Endothelial cell of umbilical vein (primary cell): ENCODE measurements around the gene NEDD4L. TPM values are rescaled to one million over a fixed set of nuclear protein-coding genes. Genes with fewer than 3 reads are reported as not detected.

Experiments
- BruUV-seq: library from RNA; stranded (reverse); fragments of 400-500 nt; replicated peaks from 2 replicates; lab custom pipeline; 2021; lab: Mats Ljungman, UMichigan
- CTCF ChIA-PET: fragments of 300-600, 350-600 bp; sonication (Branson Sonifier 250); formaldehyde crosslinking; loops from one replicate; lab custom pipeline; 2021; ENCODE audit warnings: antibody characterized with exemption, inconsistent platforms; lab: Charles Lee
- POLR2A ChIA-PET: fragments of 300-600, 350-600 bp; sonication (Branson Sonifier 250); formaldehyde crosslinking; loops from one replicate; lab custom pipeline; 2021; ENCODE audit warnings: antibody characterized with exemption, inconsistent platforms; lab: Charles Lee
- DNase-seq: peaks from one replicate; pipeline ENCODE4 v3.0.0-alpha.2; 2011; ENCODE audit warnings: low read depth, low spot score
- FAIRE-seq: peaks from 2 replicates; lab custom pipeline; 2011; peaks lifted over from hg19 to GRCh38; lab: Jason Lieb, UNC
- H2AFZ ChIP-seq: 2 replicates; pipeline ENCODE4 v1.6.0; 2012; ENCODE audit warnings: low read depth, low read length, control low read depth, inconsistent platforms
- H3K27ac ChIP-seq: 2 replicates; pipeline ENCODE4 v1.5.1; 2011; ENCODE audit warnings: low read depth, mild to moderate bottlenecking, control low read depth, low read length, moderate library complexity; ENCODE audit not compliant: insufficient read depth
- H3K27me3 ChIP-seq, 2 experiments: 2 replicates each; pipeline versions ENCODE4 v1.6.0 to v1.6.1; 2011; ENCODE audit warnings: low read length in 2 of 2, mixed read lengths in 1 of 2; ENCODE audit not compliant: control insufficient read depth in 2 of 2, insufficient read depth in 2 of 2
- H3K36me3 ChIP-seq, 2 experiments: 2 replicates in 1 of 2; 3 replicates in 1 of 2; pipeline ENCODE4 v1.5.1; 2011; ENCODE audit warnings: low read length in 2 of 2, mild to moderate bottlenecking in 1 of 2, moderate library complexity in 1 of 2; ENCODE audit not compliant: control insufficient read depth in 2 of 2, insufficient read depth in 2 of 2; ENCODE audit errors: extremely low read depth in 1 of 2
- H3K4me1 ChIP-seq: 3 replicates; pipeline ENCODE4 v1.5.1; 2011; ENCODE audit warnings: mild to moderate bottlenecking, low read length; ENCODE audit not compliant: control insufficient read depth, insufficient read depth; ENCODE audit errors: extremely low read depth
- H3K4me2 ChIP-seq: 2 replicates; pipeline ENCODE4 v1.6.1; 2011; ENCODE audit warnings: low read length, control low read depth, mixed read lengths; ENCODE audit not compliant: insufficient read depth
- H3K4me3 ChIP-seq, 3 experiments: fragments of 200-600 bp in 1 of 3; sonication (generic), shearing (Covaris generic) in 1 of 3; replicated peaks in 1 of 3; 2 replicates each; pipeline ENCODE4 v1.5.1; 2011 to 2016; ENCODE audit warnings: control low read depth in 3 of 3, low read length in 3 of 3, mild to moderate bottlenecking in 2 of 3, inconsistent platforms in 1 of 3, low read depth in 1 of 3, moderate library complexity in 1 of 3; ENCODE audit not compliant: insufficient read depth in 1 of 3
- H3K79me2 ChIP-seq: 2 replicates; pipeline ENCODE4 v1.6.0; 2012; ENCODE audit warnings: low read length, inconsistent platforms; ENCODE audit not compliant: control insufficient read depth, insufficient read depth
- H3K9ac ChIP-seq: replicated peaks from 2 replicates; pipeline ENCODE3; 2011; ENCODE audit warnings: low read length, control low read depth; ENCODE audit not compliant: insufficient read depth; ENCODE audit errors: extremely low read depth
- H3K9me1 ChIP-seq: replicated peaks from 3 replicates; pipeline ENCODE4 v1.6.0; 2011; ENCODE audit warnings: mild to moderate bottlenecking, low read length; ENCODE audit not compliant: control insufficient read depth, insufficient read depth; ENCODE audit errors: extremely low read depth
- H3K9me3 ChIP-seq: replicated peaks from 2 replicates; pipeline ENCODE4 v1.5.1; 2012; ENCODE audit warnings: low read length, inconsistent platforms; ENCODE audit not compliant: control insufficient read depth, insufficient read depth
- H4K20me1 ChIP-seq: replicated peaks from 2 replicates; pipeline ENCODE3; 2011; ENCODE audit warnings: mild to moderate bottlenecking, low read length; ENCODE audit not compliant: control insufficient read depth, insufficient read depth; ENCODE audit errors: extremely low read depth
- CTCF ChIP-seq, 2 donors: IDR thresholded peaks; 1 replicate in 1 of 2; 2 replicates in 1 of 2; pipeline ENCODE4 v1.5.1; 2011; ENCODE audit warnings: low read length in 2 of 2, mild to moderate bottlenecking in 2 of 2, moderate library complexity in 2 of 2, control low read depth in 1 of 2, inconsistent platforms in 1 of 2, low read depth in 1 of 2; ENCODE audit not compliant: insufficient read depth in 1 of 2; ENCODE audit errors: extremely low read depth in 1 of 2
- EZH2 ChIP-seq: IDR thresholded peaks from 2 replicates; pipeline ENCODE4 v1.6.1; 2012; ENCODE audit warnings: borderline replicate concordance, low read depth, mild to moderate bottlenecking, moderate library complexity, low read length, inconsistent platforms; ENCODE audit not compliant: severe bottlenecking
- FOS ChIP-seq: IDR thresholded peaks from 2 replicates; pipeline ENCODE4 v1.6.1; 2011; ENCODE audit warnings: mild to moderate bottlenecking, low read length, moderate library complexity, borderline replicate concordance; ENCODE audit not compliant: insufficient read depth
- GATA2 ChIP-seq: IDR thresholded peaks from 2 replicates; pipeline ENCODE4 v1.7.0; 2011; ENCODE audit warnings: low read depth, mild to moderate bottlenecking, moderate library complexity, mixed read lengths, low read length; ENCODE audit not compliant: insufficient read length, insufficient read depth
- JUN ChIP-seq: IDR thresholded peaks from 2 replicates; pipeline ENCODE4 v1.6.1; 2011; ENCODE audit warnings: borderline replicate concordance, low read depth; ENCODE audit not compliant: insufficient read length, insufficient read depth
- MAX ChIP-seq: IDR thresholded peaks from 2 replicates; pipeline ENCODE4 v1.6.1; 2011; ENCODE audit not compliant: insufficient read depth, insufficient read length
- MYC ChIP-seq: IDR thresholded peaks from one replicate; pipeline ENCODE4 v1.6.1; 2011; ENCODE audit warnings: mild to moderate bottlenecking, low read depth, low read length
- POLR2A ChIP-seq: IDR thresholded peaks from 2 replicates; pipeline ENCODE4 v1.6.1; 2012; ENCODE audit warnings: low read depth, mild to moderate bottlenecking, control low read depth, low read length
- POLR2AphosphoS5 ChIP-seq: IDR thresholded peaks from 2 replicates; pipeline ENCODE4 v1.6.1; 2012; ENCODE audit warnings: low read depth, mild to moderate bottlenecking, control low read depth, low read length, moderate library complexity; ENCODE audit not compliant: insufficient read depth
- dilution Hi-C: fragments of 300-500 bp; cut with MboI; formaldehyde crosslinking; loops from one replicate; pipeline ENCODE4 v1.15.0; 2019; ENCODE audit warnings: low sequenced_read_pairs; ENCODE audit not compliant: extremely low pct_ligation_motif_present
- intact Hi-C: fragments of 100-400 bp; cut with micrococcal nuclease; formaldehyde crosslinking; loops from one replicate; pipeline ENCODE4 v1.10.0; 2022
- polyA plus RNA-seq, 4 experiments: library from polyadenylated mRNA; depleted of rRNA in 3 of 4; stranded (reverse) in 3 of 4; unstranded in 1 of 4; fragments of >200 nt; gene quantifications; 2 replicates each; pipeline versions ENCODE4 v1.2.1 to v1.2.3, GENCODE V29; 2011 to 2012; ENCODE audit warnings: missing spikeins in 1 of 4
- total RNA-seq: library from RNA; stranded (reverse); gene quantifications from 2 replicates; pipeline ENCODE4 v1.2.3, GENCODE V29; 2021

Gene NEDD4L
- total and polyA plus RNA-seq, 2 donors (not counting 3 experiments of a cell fraction or from before 2014, with no cell fraction given) = 20.5 to 78.9 TPM

- H3K4me1 ChIP-seq = no peaks in the 10 kb centered on the region
- H3K9ac ChIP-seq = no peak overlapping the region
- H4K20me1 ChIP-seq = no peaks in the 10 kb centered on the region
- no TSS peak for BruUV-seq
- ChIA-PET CTCF (interaction anchor here (0.8 to 1.9 kb wide), 4 partner anchors 12 to 132 kb away, joined by 3 to 4 read pairs (median 4); no protein-coding TSS in a partner anchor), POLR2A (no interaction called here)
- no peak overlapping the region for H3K4me3 ChIP-seq
- no peak overlapping the region for H2AFZ ChIP-seq
- FAIRE-seq (peak; percentile 8), DNase-seq (no peak)
- H3K9me3 ChIP-seq = no peaks in the 10 kb centered on the region
- no peaks in the 10 kb centered on the region for H3K36me3 ChIP-seq
- TF ChIP-seq GATA2 = no peak
- TF ChIP-seq MYC = no peak
- no peak for TF ChIP-seq JUN
- TF ChIP-seq CTCF (IDR thresholded peaks at IDR 0.05; ENCODE audit: extremely low read depth in 1 of 2, insufficient read depth in 1 of 2, low read depth in 1 of 2, low read length in 2 of 2) = no peak
- TF ChIP-seq POLR2AphosphoS5 = no peak
- TF ChIP-seq EZH2 = no peak
- no peak for TF ChIP-seq FOS
- no peak for TF ChIP-seq MAX
- TF ChIP-seq POLR2A = no peak
- intact Hi-C loops = no loop called here
- H3K79me2 ChIP-seq = no peaks in the 10 kb centered on the region
- H3K27me3 ChIP-seq = no peaks in the 10 kb centered on the region
- no peak overlapping the region for H3K27ac ChIP-seq
- H3K9me1 ChIP-seq = no peaks in the 10 kb centered on the region
- dilution Hi-C loops = no loop called here
- H3K4me2 ChIP-seq = no peak overlapping the region
These were observed 30.5 kb upstream of the NEDD4L start for GRCh38 chr18:58013241-58014211.
